Activated naive CD8-positive, alpha-beta T cell (primary cell): Measurements from ENCODE around the gene ATP10A.
A peak's percentile ranks its signal among the peaks of the same experiment; 100 is the strongest.
"Not testable (repeated sequence)": the region's sequence is repeated elsewhere in the genome, so short reads cannot be mapped to it uniquely, and the experiment has no call there.

Source experiments
- H3K27ac Mint-ChIP-seq: one replicate; pipeline ENCODE4 v1.8.0; 2021; ENCODE audit warnings: mixed read lengths
- H3K27me3 Mint-ChIP-seq: one replicate; pipeline ENCODE4 v1.8.0; 2021; ENCODE audit warnings: mixed read lengths
- H3K36me3 Mint-ChIP-seq: one replicate; pipeline ENCODE4 v1.8.0; 2021; ENCODE audit warnings: mixed read lengths
- H3K4me1 Mint-ChIP-seq: one replicate; pipeline ENCODE4 v1.8.0; 2021; ENCODE audit warnings: low read depth, mixed read lengths
- H3K4me3 Mint-ChIP-seq: one replicate; pipeline ENCODE4 v1.8.0; 2021; ENCODE audit warnings: mild to moderate bottlenecking, mixed read lengths
- H3K9me3 Mint-ChIP-seq: one replicate; pipeline ENCODE4 v1.8.0; 2021; ENCODE audit warnings: low read depth, mixed read lengths

ATP10A gene

GRCh38 chr15:25773248-25773647 lies 89.9 kb downstream of the ATP10A start:
- Mint-ChIP-seq H3K4me3 (no peak overlapping the region), H3K27ac (no peak overlapping the region), H3K4me1 (peaks cover 9% of the 10 kb centered on the region), H3K36me3 (no peaks in the 10 kb centered on the region), H3K9me3 (no peaks in the 10 kb centered on the region), H3K27me3 (no peaks in the 10 kb centered on the region)

GRCh38 chr15:25772500-25772899 lies 90.6 kb downstream of the ATP10A start:
- Mint-ChIP-seq H3K27me3 (no peaks in the 10 kb centered on the region), H3K36me3 (no peaks in the 10 kb centered on the region), H3K4me3 (no peak overlapping the region), H3K27ac (no peak overlapping the region), H3K9me3 (no peaks in the 10 kb centered on the region), H3K4me1 (peaks cover 5% of the 10 kb centered on the region)

- not testable (repeated sequence) for H3K4me3 Mint-ChIP-seq, H3K27ac Mint-ChIP-seq, H3K27me3 Mint-ChIP-seq, H3K36me3 Mint-ChIP-seq, H3K9me3 Mint-ChIP-seq, H3K4me1 Mint-ChIP-seq
Observed at GRCh38 chr15:25771736-25772135, 91.4 kb downstream of the ATP10A start.

DNA sequence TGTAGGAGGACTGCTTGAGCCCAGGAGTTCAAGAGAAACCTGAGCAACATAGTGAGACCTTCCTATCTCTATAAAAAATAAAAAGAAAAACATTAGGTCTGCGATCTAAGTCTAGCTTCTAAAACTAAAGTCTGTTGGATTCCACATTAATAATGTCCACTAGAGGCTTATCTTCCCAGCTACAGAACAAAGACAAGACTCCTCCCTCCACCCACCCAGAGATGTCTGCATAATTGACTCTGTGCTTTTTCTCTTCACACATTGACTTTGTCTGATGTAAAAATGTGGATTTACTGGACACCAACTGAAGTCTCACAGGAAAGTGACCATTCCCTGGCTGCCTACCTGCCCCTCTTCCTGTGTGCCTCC lies 91.8 kb downstream of the ATP10A start:
- H3K4me1 Mint-ChIP-seq: peaks cover 5% of the 10 kb centered on the region
- no peaks in the 10 kb centered on the region for H3K36me3 Mint-ChIP-seq
- H3K27me3 Mint-ChIP-seq: no peaks in the 10 kb centered on the region
- H3K9me3 Mint-ChIP-seq: no peaks in the 10 kb centered on the region
- no peak overlapping the region for H3K27ac Mint-ChIP-seq
- H3K4me3 Mint-ChIP-seq: no peak overlapping the region

DNA sequence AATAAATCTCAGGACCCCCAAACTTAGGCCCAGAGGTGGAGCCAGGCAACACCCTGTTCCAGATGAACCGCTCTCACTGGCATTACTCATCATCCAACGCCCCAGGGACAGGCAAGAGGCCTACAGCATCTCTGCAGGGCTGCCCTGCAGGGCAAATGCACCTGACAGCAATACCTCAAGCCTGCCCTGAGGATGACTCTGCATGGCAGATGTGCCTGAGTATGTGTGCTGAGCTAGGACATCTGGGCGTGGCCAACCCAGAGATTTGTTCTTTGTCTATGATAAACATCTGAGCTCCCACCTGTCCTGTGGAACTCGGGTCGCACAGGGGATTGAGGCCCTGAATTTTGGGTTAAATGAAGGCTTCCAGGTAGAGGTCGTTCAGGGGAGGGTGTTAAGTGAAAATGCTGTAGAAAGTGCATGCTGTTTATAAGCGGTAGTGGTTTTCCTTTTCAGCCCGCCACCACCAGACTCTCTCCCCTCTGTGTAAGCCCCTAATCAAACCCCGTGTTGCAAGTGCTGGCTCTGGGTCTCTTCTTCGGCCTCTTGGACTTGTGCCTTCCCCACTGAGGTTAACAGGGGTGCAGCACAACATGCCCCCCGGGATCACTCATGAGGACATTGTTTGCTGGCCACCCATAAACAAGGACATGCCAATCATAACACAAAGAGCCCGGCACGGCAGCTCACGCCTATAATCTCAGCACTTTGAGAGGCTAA lies 92.3 kb downstream of the ATP10A start:
- no peaks in the 10 kb centered on the region for H3K27me3 Mint-ChIP-seq
- peaks cover 2% of the 10 kb centered on the region for H3K4me1 Mint-ChIP-seq
- no peaks in the 10 kb centered on the region for H3K9me3 Mint-ChIP-seq
- H3K27ac Mint-ChIP-seq: no peak overlapping the region
- peaks cover 1% of the 10 kb centered on the region for H3K36me3 Mint-ChIP-seq
- no peak overlapping the region for H3K4me3 Mint-ChIP-seq

- Mint-ChIP-seq H3K27me3 (no peaks in the 10 kb centered on the region), H3K9me3 (no peaks in the 10 kb centered on the region), H3K27ac (no peak overlapping the region), H3K4me1 (no peaks in the 10 kb centered on the region), H3K4me3 (no peak overlapping the region), H3K36me3 (peaks cover 8% of the 10 kb centered on the region)
Observed at GRCh38 chr15:25770031-25770430, 93.1 kb downstream of the ATP10A start.

- no peaks in the 10 kb centered on the region for H3K27me3 Mint-ChIP-seq
- no peak overlapping the region for H3K27ac Mint-ChIP-seq
- H3K4me3 Mint-ChIP-seq: no peak overlapping the region
- no peaks in the 10 kb centered on the region for H3K9me3 Mint-ChIP-seq
- H3K4me1 Mint-ChIP-seq: no peaks in the 10 kb centered on the region
- peaks cover 10% of the 10 kb centered on the region for H3K36me3 Mint-ChIP-seq
Observed at GRCh38 chr15:25768271-25768670, 94.9 kb downstream of the ATP10A start.

GRCh38 chr15:25767356-25768151 lies 95.6 kb downstream of the ATP10A start:
- H3K4me1 Mint-ChIP-seq: no peaks in the 10 kb centered on the region
- no peaks in the 10 kb centered on the region for H3K27me3 Mint-ChIP-seq
- H3K9me3 Mint-ChIP-seq: no peaks in the 10 kb centered on the region
- H3K4me3 Mint-ChIP-seq: no peak overlapping the region
- H3K27ac Mint-ChIP-seq: no peak overlapping the region
- H3K36me3 Mint-ChIP-seq: peaks cover 10% of the 10 kb centered on the region

DNA sequence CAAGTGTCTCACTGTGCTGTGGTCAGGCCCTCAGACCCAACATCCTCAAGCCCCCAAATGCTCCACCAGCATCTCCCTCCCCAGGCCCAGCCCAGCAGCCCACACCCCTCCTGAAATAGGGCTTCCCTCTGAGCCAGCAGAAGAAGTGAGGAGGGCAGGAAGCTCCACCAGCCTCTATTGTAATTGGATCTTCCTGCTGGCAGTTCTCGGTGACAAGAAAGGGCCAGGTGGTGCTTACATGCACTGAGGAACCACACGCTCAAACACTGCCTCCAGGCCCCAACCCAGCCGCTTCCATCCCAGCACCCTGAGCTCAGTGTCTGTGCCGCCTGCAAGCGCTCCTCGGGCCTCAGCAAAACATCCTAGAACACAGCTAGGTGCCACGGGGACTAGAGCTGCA lies 96.7 kb downstream of the ATP10A start:
- Mint-ChIP-seq H3K27ac (no peak overlapping the region), H3K9me3 (no peaks in the 10 kb centered on the region), H3K27me3 (no peaks in the 10 kb centered on the region), H3K4me1 (peaks cover 2% of the 10 kb centered on the region), H3K36me3 (peaks cover 10% of the 10 kb centered on the region), H3K4me3 (no peak overlapping the region)

- H3K9me3 Mint-ChIP-seq: no peaks in the 10 kb centered on the region
Observed at GRCh38 chr15:25764980-25765735, 98.0 kb downstream of the ATP10A start.

DNA sequence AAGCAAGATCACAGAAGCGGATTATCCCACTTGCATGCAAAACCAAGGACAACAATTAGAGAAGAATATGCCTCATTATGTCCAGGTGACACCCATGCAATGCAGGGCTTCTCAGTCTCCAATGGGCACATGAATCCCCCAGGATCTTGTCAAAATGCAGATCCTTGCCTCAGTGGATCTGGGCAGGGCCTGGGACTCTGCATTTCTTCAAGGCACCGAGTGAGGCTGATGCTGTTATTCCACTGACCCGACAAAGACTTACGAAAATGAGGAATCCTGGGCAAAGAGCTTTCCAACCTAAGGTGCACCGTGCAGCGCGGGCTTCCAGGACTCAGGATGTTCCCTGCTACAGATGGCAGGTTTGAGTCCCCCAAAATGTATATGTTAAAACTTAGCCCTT lies 99.2 kb downstream of the ATP10A start:
- Mint-ChIP-seq H3K4me3 (no peak overlapping the region), H3K4me1 (peaks cover 5% of the 10 kb centered on the region), H3K27ac (no peak overlapping the region), H3K9me3 (no peaks in the 10 kb centered on the region), H3K36me3 (peaks cover 10% of the 10 kb centered on the region), H3K27me3 (no peaks in the 10 kb centered on the region)

More at GRCh38 chr15:25764980-25765735, 98.0 kb downstream of the ATP10A start:
- Mint-ChIP-seq H3K27ac (no peak overlapping the region), H3K36me3 (peaks cover 10% of the 10 kb centered on the region), H3K4me3 (no peak overlapping the region), H3K27me3 (no peaks in the 10 kb centered on the region), H3K4me1 (peaks cover 5% of the 10 kb centered on the region)

- no peak overlapping the region for H3K4me3 Mint-ChIP-seq
- peaks cover 5% of the 10 kb centered on the region for H3K4me1 Mint-ChIP-seq
- H3K36me3 Mint-ChIP-seq: peaks cover 10% of the 10 kb centered on the region
- no peaks in the 10 kb centered on the region for H3K27me3 Mint-ChIP-seq
- H3K27ac Mint-ChIP-seq: no peak overlapping the region
- no peaks in the 10 kb centered on the region for H3K9me3 Mint-ChIP-seq
Observed at GRCh38 chr15:25763331-25763751, 99.8 kb downstream of the ATP10A start.

GRCh38 chr15:25761971-25762662 lies 101.0 kb downstream of the ATP10A start:
- H3K4me3 Mint-ChIP-seq: no peak overlapping the region
- no peaks in the 10 kb centered on the region for H3K27me3 Mint-ChIP-seq
- H3K9me3 Mint-ChIP-seq: no peaks in the 10 kb centered on the region
- H3K36me3 Mint-ChIP-seq: peaks cover 10% of the 10 kb centered on the region
- H3K27ac Mint-ChIP-seq: peak overlapping the region; percentile 18
- H3K4me1 Mint-ChIP-seq: peaks cover 7% of the 10 kb centered on the region

GRCh38 chr15:25759421-25759820 lies 103.7 kb downstream of the ATP10A start:
- H3K27me3 Mint-ChIP-seq: no peaks in the 10 kb centered on the region
- H3K9me3 Mint-ChIP-seq: peaks cover 6% of the 10 kb centered on the region
- peaks cover 7% of the 10 kb centered on the region for H3K4me1 Mint-ChIP-seq
- H3K36me3 Mint-ChIP-seq: peaks cover 7% of the 10 kb centered on the region
- H3K4me3 Mint-ChIP-seq: no peak overlapping the region
- no peak overlapping the region for H3K27ac Mint-ChIP-seq

DNA sequence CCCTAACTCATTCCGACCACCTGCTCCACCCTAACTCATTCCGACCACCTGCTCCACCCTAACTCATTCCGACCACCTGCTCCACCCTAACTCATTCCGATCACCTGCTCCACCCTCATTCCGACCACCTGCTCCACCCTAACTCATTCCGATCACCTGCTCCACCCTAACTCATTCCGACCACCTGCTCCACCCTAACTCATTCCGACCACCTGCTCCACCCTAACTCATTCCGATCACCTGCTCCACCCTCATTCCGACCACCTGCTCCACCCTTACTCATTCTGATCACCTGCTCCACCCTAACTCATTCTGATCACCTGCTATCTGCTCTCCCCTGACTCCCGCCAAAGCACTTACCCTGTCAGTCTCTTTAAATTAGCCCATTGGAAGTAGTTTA lies 104.5 kb downstream of the ATP10A start:
- not testable (repeated sequence) for H3K9me3 Mint-ChIP-seq, H3K4me3 Mint-ChIP-seq, H3K27ac Mint-ChIP-seq, H3K36me3 Mint-ChIP-seq, H3K27me3 Mint-ChIP-seq, H3K4me1 Mint-ChIP-seq
